ENCODE results near the gene SPEG. TPM values are rescaled to one million over a fixed set of nuclear protein-coding genes. Genes with fewer than 3 reads are reported as not detected.

Gene SPEG
- total RNA-seq, 1 donor from 2014 or later: 145 TPM

DNA sequence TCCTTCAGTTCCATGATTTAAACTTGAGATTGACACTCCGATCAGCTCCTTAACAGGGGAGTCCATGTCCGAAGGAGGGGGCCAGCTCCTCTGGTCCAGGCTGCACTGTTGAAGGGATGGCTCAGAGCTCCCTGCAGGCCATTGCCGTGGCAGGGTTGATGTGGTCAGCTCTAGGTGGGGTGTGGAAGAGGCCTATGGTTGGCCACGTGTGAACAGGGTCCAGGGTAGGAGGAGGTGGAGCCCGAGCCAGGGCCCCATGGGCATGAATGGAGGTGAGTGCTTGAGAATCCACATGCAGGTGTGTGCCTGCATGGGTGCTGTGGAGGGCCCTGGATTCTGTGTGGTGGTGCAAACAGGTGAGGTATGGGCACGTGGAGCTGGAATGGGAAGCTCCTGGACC lies 1.1 kb downstream of the SPEG start:
- Histone ChIP-seq H3K27me3 (ENCODE audit: low read depth) (peaks cover 55% of the 10 kb centered on the region), H3K9me3 (replicated peaks) (no peaks in the 10 kb centered on the region), H3K4me1 (peaks cover 38% of the 10 kb centered on the region), H3K27ac (replicated peaks) (peak overlapping the region; percentile 93), H3K36me3 (no peaks in the 10 kb centered on the region), H3K4me3 (peak overlapping the region; percentile 71)
- no peak for DNase-seq
- TF ChIP-seq, protein P1, sequence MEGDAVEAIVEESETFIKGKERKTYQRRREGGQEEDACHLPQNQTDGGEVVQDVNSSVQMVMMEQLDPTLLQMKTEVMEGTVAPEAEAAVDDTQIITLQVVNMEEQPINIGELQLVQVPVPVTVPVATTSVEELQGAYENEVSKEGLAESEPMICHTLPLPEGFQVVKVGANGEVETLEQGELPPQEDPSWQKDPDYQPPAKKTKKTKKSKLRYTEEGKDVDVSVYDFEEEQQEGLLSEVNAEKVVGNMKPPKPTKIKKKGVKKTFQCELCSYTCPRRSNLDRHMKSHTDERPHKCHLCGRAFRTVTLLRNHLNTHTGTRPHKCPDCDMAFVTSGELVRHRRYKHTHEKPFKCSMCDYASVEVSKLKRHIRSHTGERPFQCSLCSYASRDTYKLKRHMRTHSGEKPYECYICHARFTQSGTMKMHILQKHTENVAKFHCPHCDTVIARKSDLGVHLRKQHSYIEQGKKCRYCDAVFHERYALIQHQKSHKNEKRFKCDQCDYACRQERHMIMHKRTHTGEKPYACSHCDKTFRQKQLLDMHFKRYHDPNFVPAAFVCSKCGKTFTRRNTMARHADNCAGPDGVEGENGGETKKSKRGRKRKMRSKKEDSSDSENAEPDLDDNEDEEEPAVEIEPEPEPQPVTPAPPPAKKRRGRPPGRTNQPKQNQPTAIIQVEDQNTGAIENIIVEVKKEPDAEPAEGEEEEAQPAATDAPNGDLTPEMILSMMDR (IDR thresholded peaks at IDR 0.05; ENCODE audit: borderline replicate concordance): no peak
- intact Hi-C loops (cut with micrococcal nuclease): no loop called here

DNA sequence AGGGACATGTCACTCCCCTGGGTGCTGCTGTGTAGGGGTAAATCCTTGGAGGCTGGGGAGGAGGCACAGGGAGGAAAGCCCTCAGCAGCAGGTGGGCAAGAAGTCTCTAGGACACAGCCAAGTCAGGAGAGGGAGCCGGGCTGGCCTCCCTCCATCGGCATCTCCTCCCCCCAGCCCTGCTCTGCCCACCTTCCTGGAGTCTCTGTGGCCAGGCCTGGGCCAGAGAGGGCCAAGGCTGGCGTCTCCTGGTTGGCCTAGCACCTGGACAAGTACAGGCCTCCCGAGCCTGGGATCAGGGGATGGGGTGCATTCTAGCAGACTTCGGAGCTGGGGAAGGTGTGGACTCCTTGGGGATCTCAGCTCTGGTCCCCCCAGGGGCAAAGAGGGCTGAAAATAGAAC lies 1.8 kb downstream of the SPEG start:
- intact Hi-C loops (cut with micrococcal nuclease): no loop called here
- TF ChIP-seq, protein P1 (IDR thresholded peaks at IDR 0.05; ENCODE audit: borderline replicate concordance): no peak
- no peaks in the 10 kb centered on the region for H3K36me3 ChIP-seq
- peaks cover 46% of the 10 kb centered on the region for H3K4me1 ChIP-seq
- peaks cover 63% of the 10 kb centered on the region for H3K27me3 ChIP-seq (ENCODE audit: low read depth)
- no peaks in the 10 kb centered on the region for H3K9me3 ChIP-seq (replicated peaks)
- H3K4me3 ChIP-seq: peak overlapping the region; percentile 71
- H3K27ac ChIP-seq (replicated peaks): peak overlapping the region; percentile 93
- DNase-seq: no peak

DNA sequence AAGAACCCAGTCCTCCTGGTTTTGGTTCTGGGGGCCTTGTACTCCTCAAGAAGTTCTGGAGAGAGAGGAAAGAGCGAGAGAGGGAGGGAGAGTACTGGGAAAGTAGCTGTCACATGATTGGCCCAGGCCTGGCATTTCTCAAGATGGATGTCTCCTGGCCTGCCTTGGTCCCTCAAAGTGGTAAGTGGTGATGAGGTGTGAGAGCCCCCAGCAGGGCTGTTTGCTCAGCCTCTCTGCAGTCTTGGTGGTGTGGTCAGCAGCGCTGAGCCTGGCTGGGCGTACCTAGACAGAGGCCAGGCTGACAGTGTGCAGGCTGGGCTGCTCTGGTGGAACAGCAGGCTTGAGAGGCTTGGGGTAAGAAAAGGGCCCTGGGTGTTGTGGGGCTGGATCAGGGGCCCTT lies 2.5 kb downstream of the SPEG start:
- Histone ChIP-seq H3K36me3 (no peaks in the 10 kb centered on the region), H3K9me3 (replicated peaks) (no peaks in the 10 kb centered on the region), H3K4me1 (peaks cover 51% of the 10 kb centered on the region), H3K4me3 (no peak overlapping the region), H3K27ac (replicated peaks) (peak overlapping the region; percentile 93), H3K27me3 (ENCODE audit: low read depth) (peaks cover 69% of the 10 kb centered on the region)
- intact Hi-C loops (cut with micrococcal nuclease): no loop called here
- DNase-seq: no peak
- TF ChIP-seq, protein P1 (IDR thresholded peaks at IDR 0.05; ENCODE audit: borderline replicate concordance): no peak

DNA sequence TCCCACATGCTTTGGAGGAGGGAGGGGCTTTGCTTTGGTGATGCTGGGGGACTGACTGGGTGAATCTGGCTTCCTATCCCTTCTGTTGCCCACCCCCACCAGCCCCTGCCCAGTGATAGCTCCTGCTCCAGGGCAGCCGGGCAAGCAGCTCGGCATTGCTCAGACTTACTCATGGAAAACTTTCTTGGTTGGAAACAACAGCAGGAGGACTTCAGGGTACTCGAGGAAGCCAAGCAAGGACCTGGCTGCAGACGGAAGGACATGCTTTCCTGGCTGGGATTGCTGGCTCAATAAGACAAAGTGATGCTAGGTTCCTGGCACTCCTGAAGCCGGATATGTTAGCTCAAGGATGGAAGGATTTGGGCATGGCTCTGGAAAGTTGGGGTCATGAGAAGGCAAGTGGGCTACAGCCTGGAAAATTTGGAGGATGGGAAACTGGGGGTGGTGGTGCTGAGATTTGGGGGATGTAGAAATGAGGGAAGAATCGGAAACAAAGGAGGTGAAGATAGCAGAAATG lies 3.1 kb downstream of the SPEG start:
- no peak overlapping the region for H3K4me3 ChIP-seq
- intact Hi-C loops (cut with micrococcal nuclease): no loop called here
- no peaks in the 10 kb centered on the region for H3K36me3 ChIP-seq
- no peaks in the 10 kb centered on the region for H3K9me3 ChIP-seq (replicated peaks)
- peaks cover 75% of the 10 kb centered on the region for H3K27me3 ChIP-seq (ENCODE audit: low read depth)
- DNase-seq: no peak
- TF ChIP-seq, protein P1 (IDR thresholded peaks at IDR 0.05; ENCODE audit: borderline replicate concordance): no peak
- H3K27ac ChIP-seq (replicated peaks): peak overlapping the region; percentile 93
- H3K4me1 ChIP-seq: peaks cover 56% of the 10 kb centered on the region

- peaks cover 63% of the 10 kb centered on the region for H3K4me1 ChIP-seq
- H3K9me3 ChIP-seq (replicated peaks): no peaks in the 10 kb centered on the region
- no peak for DNase-seq
- H3K36me3 ChIP-seq: no peaks in the 10 kb centered on the region
- H3K27me3 ChIP-seq (ENCODE audit: low read depth): peaks cover 82% of the 10 kb centered on the region
- H3K4me3 ChIP-seq: no peak overlapping the region
- intact Hi-C loops (cut with micrococcal nuclease): no loop called here
- no peak overlapping the region for H3K27ac ChIP-seq (replicated peaks)
- TF ChIP-seq, protein P1 (IDR thresholded peaks at IDR 0.05; ENCODE audit: borderline replicate concordance): no peak
Measured at GRCh38 chr2:219438453-219438852, 3.8 kb downstream of the SPEG start.
